CD4-positive, CD25-positive, alpha-beta regulatory T cell (primary cell): ENCODE results near the gene TRHDE. TPM values are rescaled to one million over a fixed set of nuclear protein-coding genes. Genes with fewer than 3 reads are reported as not detected.
"Not testable (repeated sequence)": the region's sequence is repeated elsewhere in the genome, so short reads cannot be mapped to it uniquely, and the experiment has no call there.

Experiments
- ATAC-seq, 2 donors: fragments of 150-1000 bp; cut with Tn5 transposase; one replicate each; pipeline ENCODE4 v1.10.0; 2021; ENCODE audit warnings: low read depth in 2 of 2, moderate number of reproducible peaks in 2 of 2, moderate library complexity in 1 of 2
- DNase-seq, 3 donors: peaks; one replicate each; pipeline versions ENCODE4 v3.0.0 to v3.0.0-alpha.2; 2012 to 2022; ENCODE audit warnings: mixed read lengths in 1 of 3
- H3K27ac ChIP-seq: one replicate; pipeline ENCODE4 v1.7.0; 2013; ENCODE audit warnings: mild to moderate bottlenecking, low read length; ENCODE audit not compliant: insufficient read depth, poor library complexity, severe bottlenecking
- H3K27me3 ChIP-seq: one replicate; pipeline ENCODE4 v1.7.0; 2013; ENCODE audit warnings: low read length; ENCODE audit not compliant: control insufficient read depth, insufficient read depth
- H3K36me3 ChIP-seq: one replicate; pipeline ENCODE4 v1.7.0; 2013; ENCODE audit warnings: mild to moderate bottlenecking, low read length, moderate library complexity; ENCODE audit not compliant: control insufficient read depth, insufficient read depth
- H3K4me1 ChIP-seq: 2 replicates; pipeline ENCODE4 v1.7.0; 2013; ENCODE audit warnings: mild to moderate bottlenecking, low read length; ENCODE audit not compliant: insufficient read depth, control insufficient read depth, poor library complexity, severe bottlenecking
- H3K4me3 ChIP-seq: one replicate; pipeline ENCODE4 v1.7.0; 2013; ENCODE audit warnings: low read depth, mild to moderate bottlenecking, low read length, moderate library complexity
- H3K9me3 ChIP-seq, 2 experiments: 1 replicate in 1 of 2; 2 replicates in 1 of 2; pipeline ENCODE4 v1.7.0; 2013; ENCODE audit warnings: low read length in 2 of 2, mild to moderate bottlenecking in 1 of 2, moderate library complexity in 1 of 2; ENCODE audit not compliant: control insufficient read depth in 2 of 2
- H3K27ac Mint-ChIP-seq, 3 donors: one replicate each; pipeline ENCODE4 v1.8.0; 2020 to 2022; ENCODE audit warnings: mild to moderate bottlenecking in 3 of 3, mixed read lengths in 3 of 3, moderate library complexity in 2 of 3
- H3K27me3 Mint-ChIP-seq: one replicate; pipeline ENCODE4 v1.8.0; 2022; ENCODE audit warnings: mild to moderate bottlenecking, mixed read lengths
- H3K36me3 Mint-ChIP-seq: one replicate; pipeline ENCODE4 v1.8.0; 2020; ENCODE audit warnings: mixed read lengths
- H3K4me1 Mint-ChIP-seq, 4 donors: one replicate each; pipeline ENCODE4 v1.8.0; 2020 to 2022; ENCODE audit warnings: mixed read lengths in 4 of 4, mild to moderate bottlenecking in 1 of 4
- H3K4me3 Mint-ChIP-seq, 4 donors: one replicate each; pipeline ENCODE4 v1.8.0; 2020 to 2022; ENCODE audit warnings: mild to moderate bottlenecking in 4 of 4, mixed read lengths in 4 of 4, moderate library complexity in 3 of 4
- H3K9me3 Mint-ChIP-seq, 7 donors: one replicate each; pipeline ENCODE4 v1.8.0; 2020 to 2022; ENCODE audit warnings: mixed read lengths in 7 of 7, mild to moderate bottlenecking in 3 of 7, moderate library complexity in 2 of 7
- polyA plus RNA-seq, 4 donors: library from polyadenylated mRNA; unstranded; fragments of 300-500 nt; fragmentation: Illumina TruSeq; gene quantifications; one replicate each; pipeline ENCODE4 v1.2.3, GENCODE V29; 2021
- total RNA-seq: library from RNA; stranded (reverse); gene quantifications from one replicate; pipeline ENCODE4 v1.2.3, GENCODE V29; 2022

TRHDE gene
- total and polyA plus RNA-seq, 5 donors from 2014 or later, result not detected

DNA sequence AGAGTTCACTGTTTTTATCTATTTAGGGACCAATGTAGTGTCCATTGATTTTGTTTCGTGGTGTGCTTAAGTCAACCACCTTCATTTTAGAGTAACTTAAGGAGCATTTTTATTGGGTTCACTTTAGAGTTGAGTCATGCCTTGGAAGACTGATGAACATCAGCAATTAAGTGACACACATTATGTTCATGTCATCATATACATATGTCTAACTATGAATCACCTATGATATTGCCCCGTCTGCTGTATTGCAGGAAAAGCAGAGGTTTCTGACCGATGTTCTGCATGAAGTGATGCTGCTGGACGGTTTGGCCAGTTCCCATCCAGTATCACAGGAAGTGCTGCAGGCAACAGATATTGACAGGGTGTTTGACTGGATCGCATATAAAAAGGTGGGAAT lies 227.1 kb downstream of the TRHDE start:
- ATAC-seq, result no peak
- H3K4me1 ChIP-seq, result no peaks in the 10 kb centered on the region
- DNase-seq, result no peak
- H3K36me3 ChIP-seq, result no peaks in the 10 kb centered on the region
- H3K4me3 ChIP-seq, result no peak overlapping the region
- Mint-ChIP-seq H3K4me1 (no peaks in the 10 kb centered on the region), H3K9me3 (peaks cover 0 to 31% (median 4%) of the 10 kb centered on the region in 7 donors), H3K4me3 (no peak overlapping the region), H3K27ac (no peak overlapping the region), H3K27me3 (no peaks in the 10 kb centered on the region), H3K36me3 (no peaks in the 10 kb centered on the region)
- H3K27me3 ChIP-seq, result no peaks in the 10 kb centered on the region
- no peak overlapping the region for H3K27ac ChIP-seq
- H3K9me3 ChIP-seq, result no peaks in the 10 kb centered on the region

DNA sequence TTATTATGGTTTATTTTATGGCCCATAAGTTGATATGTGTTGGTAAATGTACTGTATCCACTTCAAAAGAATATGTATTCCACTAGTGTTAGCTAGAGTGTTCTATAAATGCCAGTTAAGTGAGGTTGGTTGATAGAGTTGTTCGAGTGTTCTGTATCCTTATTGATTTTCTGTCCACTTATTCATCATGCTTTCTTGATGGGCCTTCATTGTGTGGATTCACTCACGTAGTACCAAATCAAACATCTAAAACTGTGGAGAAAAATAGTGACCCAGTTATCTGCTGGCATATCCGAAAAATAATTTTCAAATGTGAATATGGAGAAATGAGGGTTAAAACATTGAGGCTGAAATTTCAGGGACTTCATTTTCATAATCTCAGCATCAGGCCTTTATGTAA lies 230.4 kb downstream of the TRHDE start:
- H3K27me3 Mint-ChIP-seq, result no peaks in the 10 kb centered on the region
- no peaks in the 10 kb centered on the region for H3K36me3 Mint-ChIP-seq

DNA sequence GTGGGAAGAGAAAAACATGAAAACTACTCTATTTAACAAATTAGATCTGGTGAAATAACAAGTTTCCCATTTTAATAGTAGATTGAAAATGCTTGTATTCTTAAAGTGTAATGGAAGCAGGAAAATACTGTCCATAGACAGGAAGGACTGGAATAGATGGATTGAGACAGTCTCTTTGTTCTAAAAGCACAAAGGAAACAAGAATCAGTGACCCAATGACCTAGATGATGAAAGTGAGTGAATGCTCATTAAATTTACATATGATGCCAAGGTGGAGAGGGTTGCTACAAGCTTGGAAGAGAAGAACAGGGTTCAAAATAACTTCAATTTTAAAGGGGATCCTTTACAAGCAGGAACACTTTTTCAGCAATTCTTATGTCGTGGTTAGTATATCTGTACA lies 233.1 kb downstream of the TRHDE start:
- H3K4me3 ChIP-seq, result no peak overlapping the region
- Mint-ChIP-seq H3K4me3 (no peak overlapping the region), H3K27ac (no peak overlapping the region), H3K27me3 (no peaks in the 10 kb centered on the region), H3K36me3 (no peaks in the 10 kb centered on the region), H3K4me1 (no peaks in the 10 kb centered on the region), H3K9me3 (peaks cover 3 to 23% (median 9%) of the 10 kb centered on the region in 7 donors)
- H3K4me1 ChIP-seq, result no peaks in the 10 kb centered on the region
- peaks cover 0 to 7% of the 10 kb centered on the region in 2 experiments for H3K9me3 ChIP-seq
- no peaks in the 10 kb centered on the region for H3K27me3 ChIP-seq
- ATAC-seq (no peak), DNase-seq (no peak)
- H3K36me3 ChIP-seq, result no peaks in the 10 kb centered on the region
- H3K27ac ChIP-seq, result no peak overlapping the region

More for the DNA sequence above, 230.4 kb downstream of the TRHDE start:
- peaks cover 0 to 5% of the 10 kb centered on the region in 2 experiments for H3K9me3 ChIP-seq
- H3K27ac ChIP-seq, result no peak overlapping the region
- H3K36me3 ChIP-seq, result no peaks in the 10 kb centered on the region
- H3K4me3 ChIP-seq, result no peak overlapping the region
- no peaks in the 10 kb centered on the region for H3K4me1 ChIP-seq
- DNase-seq (no peak), ATAC-seq (no peak)
- Mint-ChIP-seq H3K9me3 (peaks cover 3 to 29% (median 6%) of the 10 kb centered on the region in 7 donors), H3K27ac (no peak overlapping the region), H3K4me3 (no peak overlapping the region), H3K4me1 (no peaks in the 10 kb centered on the region)
- no peaks in the 10 kb centered on the region for H3K27me3 ChIP-seq

DNA sequence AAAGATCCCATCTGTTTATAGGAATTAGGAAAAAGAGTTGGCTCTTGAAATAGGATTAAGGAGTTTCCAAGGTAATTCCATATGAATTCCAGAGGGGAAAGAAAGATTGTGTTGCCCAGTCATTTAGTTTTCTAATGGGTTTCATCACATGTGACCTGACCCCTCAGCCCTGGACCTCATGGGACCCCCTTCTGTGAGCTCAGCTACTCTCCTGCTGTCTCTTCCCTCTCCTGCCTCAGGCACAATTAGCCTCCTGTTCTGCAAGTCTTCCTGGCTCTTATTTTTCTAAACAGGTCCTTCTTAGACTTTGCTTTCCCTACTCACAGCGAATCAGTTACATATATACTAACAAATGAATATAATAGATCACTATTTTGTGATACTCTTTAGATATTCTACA lies 237.7 kb downstream of the TRHDE start:
- Mint-ChIP-seq H3K27me3 (no peaks in the 10 kb centered on the region), H3K27ac (no peak overlapping the region), H3K9me3 (peaks cover 0 to 20% (median 8%) of the 10 kb centered on the region in 7 donors), H3K4me1 (no peaks in the 10 kb centered on the region), H3K36me3 (no peaks in the 10 kb centered on the region), H3K4me3 (no peak overlapping the region)
- H3K27me3 ChIP-seq, result no peaks in the 10 kb centered on the region
- H3K4me3 ChIP-seq, result no peak overlapping the region
- no peaks in the 10 kb centered on the region for H3K4me1 ChIP-seq
- H3K36me3 ChIP-seq, result no peaks in the 10 kb centered on the region
- peaks cover 0 to 7% of the 10 kb centered on the region in 2 experiments for H3K9me3 ChIP-seq
- no peak overlapping the region for H3K27ac ChIP-seq
- ATAC-seq (no peak), DNase-seq (no peak)

DNA sequence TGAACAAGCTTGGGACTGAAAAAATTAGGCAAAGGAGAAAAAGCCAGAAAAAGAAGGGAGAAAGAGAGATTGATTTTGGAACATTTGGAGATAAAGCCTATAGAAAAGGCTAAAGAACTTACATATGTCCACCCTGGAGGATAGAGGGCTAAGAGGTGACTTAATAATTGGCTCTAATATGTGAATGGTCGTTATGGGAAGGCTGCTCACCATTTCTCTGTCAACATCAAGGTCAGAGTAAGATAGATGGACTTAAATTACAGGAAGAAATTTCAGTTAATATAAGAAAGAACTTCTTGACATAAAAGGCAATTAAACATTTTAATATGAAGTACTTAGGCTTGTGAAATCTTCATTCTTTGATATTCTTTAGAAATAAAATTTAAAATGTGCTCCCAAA lies 238.6 kb downstream of the TRHDE start:
- no peak for DNase-seq
- no peaks in the 10 kb centered on the region for H3K4me1 Mint-ChIP-seq
- H3K27me3 Mint-ChIP-seq, result no peaks in the 10 kb centered on the region
- no peak overlapping the region for H3K4me3 Mint-ChIP-seq
- Histone ChIP-seq H3K9me3 (peaks cover 0 to 7% of the 10 kb centered on the region in 2 experiments), H3K27me3 (no peaks in the 10 kb centered on the region), H3K27ac (no peak overlapping the region), H3K4me3 (no peak overlapping the region), H3K4me1 (no peaks in the 10 kb centered on the region), H3K36me3 (no peaks in the 10 kb centered on the region)
- H3K9me3 Mint-ChIP-seq, result peaks cover 0 to 20% (median 9%) of the 10 kb centered on the region in 7 donors
- ATAC-seq, result no peak
- no peaks in the 10 kb centered on the region for H3K36me3 Mint-ChIP-seq
- H3K27ac Mint-ChIP-seq, result no peak overlapping the region

DNA sequence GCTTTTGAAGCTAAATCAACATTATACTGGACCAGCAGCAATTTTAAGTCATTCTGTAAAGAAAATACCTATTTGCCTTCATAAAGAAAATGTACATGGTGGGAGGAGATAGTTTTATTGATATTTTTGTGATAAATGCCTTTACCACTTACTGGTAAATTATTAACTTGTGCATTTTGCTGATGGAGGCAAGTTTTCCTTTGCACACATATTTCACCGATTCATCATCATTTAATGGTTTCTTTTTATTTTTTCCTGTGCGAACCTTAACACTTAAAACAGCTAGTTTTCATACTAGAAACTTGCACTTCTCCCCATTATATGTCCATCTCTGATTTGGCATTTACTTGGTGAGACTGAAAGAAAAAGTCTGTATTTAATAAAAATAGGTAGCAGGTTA lies 239.3 kb downstream of the TRHDE start:
- H3K9me3 ChIP-seq, result peaks cover 0 to 7% of the 10 kb centered on the region in 2 experiments
- H3K36me3 ChIP-seq, result no peaks in the 10 kb centered on the region
- Mint-ChIP-seq H3K4me1 (no peaks in the 10 kb centered on the region), H3K27ac (no peak overlapping the region), H3K4me3 (no peak overlapping the region), H3K9me3 (peaks cover 0 to 20% (median 9%) of the 10 kb centered on the region in 7 donors), H3K27me3 (no peaks in the 10 kb centered on the region), H3K36me3 (no peaks in the 10 kb centered on the region)
- DNase-seq (no peak), ATAC-seq (no peak)
- no peaks in the 10 kb centered on the region for H3K4me1 ChIP-seq
- H3K4me3 ChIP-seq, result no peak overlapping the region
- H3K27ac ChIP-seq, result no peak overlapping the region
- no peaks in the 10 kb centered on the region for H3K27me3 ChIP-seq

DNA sequence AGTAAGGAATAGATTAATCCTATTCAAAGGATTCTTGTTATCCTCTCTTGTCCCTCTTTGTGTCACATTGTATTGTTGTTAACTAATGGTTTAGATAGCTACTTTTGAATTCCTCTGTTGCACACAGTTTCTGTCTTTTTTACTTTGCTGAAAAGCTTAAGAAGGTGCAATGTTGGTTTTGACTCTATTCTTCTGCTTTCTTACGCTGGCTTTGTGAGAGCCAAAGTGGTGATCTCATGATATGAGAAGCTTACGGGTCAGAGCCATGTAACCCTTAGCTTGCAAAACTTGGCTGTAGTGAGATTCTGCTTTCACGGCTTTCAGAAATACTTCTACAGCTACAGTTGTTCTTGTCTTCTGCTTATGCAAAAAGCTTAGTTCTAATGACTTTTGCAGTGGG lies 239.7 kb downstream of the TRHDE start:
- H3K27me3 Mint-ChIP-seq, result no peaks in the 10 kb centered on the region
- no peaks in the 10 kb centered on the region for H3K4me1 ChIP-seq
- no peak overlapping the region for H3K4me3 ChIP-seq
- peaks cover 0 to 16% (median 8%) of the 10 kb centered on the region in 7 donors for H3K9me3 Mint-ChIP-seq
- no peaks in the 10 kb centered on the region for H3K4me1 Mint-ChIP-seq
- H3K27ac ChIP-seq, result no peak overlapping the region
- no peaks in the 10 kb centered on the region for H3K36me3 ChIP-seq
- no peaks in the 10 kb centered on the region for H3K36me3 Mint-ChIP-seq
- no peak overlapping the region for H3K4me3 Mint-ChIP-seq
- H3K27ac Mint-ChIP-seq, result no peak overlapping the region
- ATAC-seq, result no peak
- no peaks in the 10 kb centered on the region for H3K27me3 ChIP-seq
- no peak for DNase-seq
- H3K9me3 ChIP-seq, result peaks cover 0 to 7% of the 10 kb centered on the region in 2 experiments

DNA sequence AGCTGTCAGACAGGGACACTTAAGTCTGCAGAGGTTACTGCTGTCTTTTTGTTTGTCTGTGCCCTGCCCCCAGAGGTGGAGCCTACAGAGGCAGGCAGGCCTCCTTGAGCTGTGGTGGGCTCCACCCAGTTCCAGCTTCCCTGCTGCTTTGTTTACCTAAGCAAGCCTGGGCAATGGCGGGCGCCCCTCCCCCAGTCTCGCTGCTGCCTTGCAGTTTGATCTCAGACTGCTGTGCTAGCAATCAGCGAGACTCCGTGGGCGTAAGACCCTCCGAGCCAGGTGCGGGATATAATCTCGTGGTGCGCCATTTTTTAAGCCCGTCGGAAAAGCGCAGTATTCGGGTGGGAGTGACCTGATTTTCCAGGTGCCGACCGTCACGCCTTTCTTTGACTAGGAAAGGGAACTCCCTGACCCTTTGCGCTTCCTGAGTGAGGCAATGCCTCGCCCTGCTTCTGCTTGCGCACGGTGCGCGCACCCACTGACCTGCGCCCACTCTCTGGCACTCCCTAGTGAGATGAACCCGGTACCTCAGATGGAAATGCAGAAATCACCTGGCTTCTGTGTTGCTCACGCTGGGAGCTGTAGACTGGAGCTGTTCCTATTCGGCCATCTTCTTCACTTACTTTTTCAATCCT lies 248.0 kb downstream of the TRHDE start:
- not testable (repeated sequence) for H3K9me3 ChIP-seq, H3K4me1 Mint-ChIP-seq, H3K27me3 ChIP-seq, H3K27me3 Mint-ChIP-seq, H3K9me3 Mint-ChIP-seq, H3K4me3 Mint-ChIP-seq, H3K36me3 Mint-ChIP-seq, H3K4me1 ChIP-seq, H3K36me3 ChIP-seq, ATAC-seq, H3K4me3 ChIP-seq, DNase-seq, H3K27ac Mint-ChIP-seq, H3K27ac ChIP-seq
